ENCODE results near the gene ID1. TPM values are rescaled to one million over a fixed set of nuclear protein-coding genes. Genes with fewer than 3 reads are reported as not detected.
A peak's percentile ranks its signal among the peaks of the same experiment; 100 is the strongest.

Gene ID1
- total RNA-seq, 1 experiment from 2014 or later, result 360 TPM

DNA sequence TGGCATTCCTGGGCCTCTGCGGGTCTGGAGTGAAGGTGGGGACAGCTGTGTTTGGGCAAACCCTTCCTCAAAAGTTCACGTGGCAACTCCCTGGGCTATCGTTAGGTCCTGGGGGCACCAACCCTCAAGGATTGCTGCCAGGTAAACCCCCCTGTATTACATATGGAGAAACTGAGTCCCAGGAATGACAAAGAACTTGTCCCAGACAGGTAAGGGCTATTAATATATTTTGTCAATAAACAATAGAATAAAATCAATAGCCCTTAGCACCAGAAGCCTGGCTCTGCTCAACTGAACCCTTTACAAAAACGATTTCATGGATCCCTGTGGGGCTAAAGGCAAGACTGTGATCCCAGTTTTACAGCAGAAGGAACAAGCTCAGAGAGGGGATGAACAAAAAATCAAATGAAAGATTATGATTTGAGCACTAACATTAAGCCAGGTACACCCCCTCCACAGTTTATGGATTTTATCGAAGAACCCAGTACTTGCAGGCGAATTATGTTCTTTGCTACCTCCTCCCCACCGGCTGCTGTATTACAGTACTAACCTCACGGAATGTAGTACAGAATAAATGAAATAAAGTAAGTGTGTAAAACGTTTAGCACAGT, 2.7 kb downstream of the ID1 start:
- Histone ChIP-seq H3K9ac (ENCODE audit: extremely low read depth, insufficient read length, low read length) (no peak overlapping the region), H3K18ac (ENCODE audit: insufficient read length, low read depth, low read length) (peak overlapping the region; percentile 82)

More for the DNA sequence above, 2.7 kb downstream of the ID1 start:
- Histone ChIP-seq H2BK5ac (ENCODE audit: insufficient read length, low read length) (no peak overlapping the region), H2BK12ac (ENCODE audit: insufficient read length, low read depth, low read length) (no peak overlapping the region), H3K23ac (ENCODE audit: insufficient read length, low read depth, low read length) (no peak overlapping the region), H3K4me1 (ENCODE audit: insufficient read depth, low read length) (peaks cover 5% of the 10 kb centered on the region; the same call in 1 of the 2 replicates), H3K14ac (ENCODE audit: insufficient read depth, low read length) (peak overlapping the region; percentile 11; the same call in 1 of the 2 replicates), H2BK120ac (ENCODE audit: low read depth, low read length, poor library complexity, severe bottlenecking) (no peak overlapping the region), H4K91ac (ENCODE audit: insufficient read length, low read depth, low read length) (no peak overlapping the region), H4K8ac (replicated peaks; ENCODE audit: insufficient read length, low read depth, low read length) (no peak overlapping the region), H2BK15ac (ENCODE audit: low read depth, low read length) (no peak overlapping the region), H3K4ac (ENCODE audit: low read depth, low read length) (no peak overlapping the region; the same call in 1 of the 2 replicates), H2AFZ (ENCODE audit: low read length) (no peak overlapping the region), H3T11ph (ENCODE audit: low read length) (no peak overlapping the region), H3K23me2 (ENCODE audit: insufficient read length, low read depth, low read length, poor library complexity, severe bottlenecking) (peaks cover 17% of the 10 kb centered on the region), H3K4me2 (ENCODE audit: insufficient read depth, insufficient read length, low read length) (peak overlapping the region; percentile 57), H3K27me3 (ENCODE audit: insufficient read depth, low read length) (no peaks in the 10 kb centered on the region), H3K79me2 (ENCODE audit: insufficient read depth, low read length) (peaks cover 4% of the 10 kb centered on the region; the same call in 1 of the 2 replicates), H3K9me3 (ENCODE audit: control insufficient read depth, low read depth, low read length) (no peaks in the 10 kb centered on the region), H4K20me1 (ENCODE audit: control insufficient read depth, insufficient read depth, insufficient read length) (no peaks in the 10 kb centered on the region), H2BK20ac (ENCODE audit: low read depth, low read length, poor library complexity, severe bottlenecking) (no peak overlapping the region), H3K27ac (ENCODE audit: insufficient read length, low read depth, low read length) (no peak overlapping the region), H4K5ac (ENCODE audit: insufficient read length, low read depth, low read length) (no peak overlapping the region), H3K56ac (ENCODE audit: insufficient read length, low read depth, low read length) (no peak overlapping the region), H2AK5ac (ENCODE audit: insufficient read length, low read length) (no peak overlapping the region), H3K79me1 (ENCODE audit: insufficient read depth, low read depth, low read length, poor library complexity, severe bottlenecking) (no peaks in the 10 kb centered on the region)
- Mint-ChIP-seq H3K36me3 (ENCODE audit: insufficient read depth in 1 of 3, low read depth in 3 of 3) (peaks cover 6 to 22% (median 18%) of the 10 kb centered on the region in 3 experiments), H3K27ac (peak overlapping the region; percentile 97 to 100 (median 98)), H3K9me3 (peaks cover 3% of the 10 kb centered on the region in 2 experiments; a peak in 3 of 5 replicates), H3K4me1 (peaks cover 36 to 50% of the 10 kb centered on the region in 2 experiments), H3K4me3 (peak overlapping the region; percentile 93 to 97), H3K27me3 (ENCODE audit: low read depth) (peaks cover 2% of the 10 kb centered on the region)
- no peak for DNase-seq
- no CpG with 5 or more reads among the region's 9 CpGs for WGBS (ENCODE audit: extremely low coverage, insufficient read length, low lambda C conversion rate)
- TF ChIP-seq, protein P1, sequence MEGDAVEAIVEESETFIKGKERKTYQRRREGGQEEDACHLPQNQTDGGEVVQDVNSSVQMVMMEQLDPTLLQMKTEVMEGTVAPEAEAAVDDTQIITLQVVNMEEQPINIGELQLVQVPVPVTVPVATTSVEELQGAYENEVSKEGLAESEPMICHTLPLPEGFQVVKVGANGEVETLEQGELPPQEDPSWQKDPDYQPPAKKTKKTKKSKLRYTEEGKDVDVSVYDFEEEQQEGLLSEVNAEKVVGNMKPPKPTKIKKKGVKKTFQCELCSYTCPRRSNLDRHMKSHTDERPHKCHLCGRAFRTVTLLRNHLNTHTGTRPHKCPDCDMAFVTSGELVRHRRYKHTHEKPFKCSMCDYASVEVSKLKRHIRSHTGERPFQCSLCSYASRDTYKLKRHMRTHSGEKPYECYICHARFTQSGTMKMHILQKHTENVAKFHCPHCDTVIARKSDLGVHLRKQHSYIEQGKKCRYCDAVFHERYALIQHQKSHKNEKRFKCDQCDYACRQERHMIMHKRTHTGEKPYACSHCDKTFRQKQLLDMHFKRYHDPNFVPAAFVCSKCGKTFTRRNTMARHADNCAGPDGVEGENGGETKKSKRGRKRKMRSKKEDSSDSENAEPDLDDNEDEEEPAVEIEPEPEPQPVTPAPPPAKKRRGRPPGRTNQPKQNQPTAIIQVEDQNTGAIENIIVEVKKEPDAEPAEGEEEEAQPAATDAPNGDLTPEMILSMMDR (conservative IDR thresholded peaks at IDR 0.05), result no peak
